ENCODE results near the gene ARHGEF1.

ARHGEF1 gene

DNA sequence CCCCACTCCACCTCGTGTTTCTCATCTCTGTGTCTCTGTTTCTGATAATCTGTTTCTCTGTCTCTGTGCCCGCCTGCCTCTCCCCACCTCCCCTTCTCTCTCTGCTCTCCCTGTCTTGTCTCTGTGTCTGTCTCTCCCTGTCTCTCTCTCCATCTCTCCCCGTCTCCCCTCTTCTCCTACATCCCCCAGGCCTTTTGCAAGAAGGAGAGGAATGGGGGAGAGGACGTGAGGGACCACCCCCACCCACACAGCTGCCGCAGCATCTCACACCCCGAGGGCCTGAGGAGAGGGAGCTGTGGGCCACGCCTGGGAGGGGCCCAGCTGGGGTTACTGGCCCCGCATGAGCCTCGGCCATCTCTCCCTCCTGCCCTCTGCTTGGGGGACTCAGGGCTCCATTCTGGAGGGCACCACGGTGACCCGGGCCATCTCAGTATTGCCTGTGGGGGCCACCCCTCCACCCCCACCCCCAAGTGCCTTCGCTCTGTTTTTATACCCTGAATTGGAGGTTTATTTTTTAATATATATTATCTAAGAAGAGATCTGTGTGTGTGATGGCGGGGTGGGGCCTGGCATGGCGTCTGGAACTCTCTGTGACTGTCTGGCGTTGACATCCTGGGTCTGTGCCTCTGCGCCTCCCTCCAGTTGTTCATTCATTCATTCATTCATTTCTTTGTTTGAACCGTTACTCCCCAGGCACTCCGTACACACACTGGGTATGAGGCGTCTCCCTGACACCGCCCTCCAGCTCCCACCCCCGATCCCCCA, 24.1 kb downstream of the ARHGEF1 start (continued):
- TF ChIP-seq, protein P1, sequence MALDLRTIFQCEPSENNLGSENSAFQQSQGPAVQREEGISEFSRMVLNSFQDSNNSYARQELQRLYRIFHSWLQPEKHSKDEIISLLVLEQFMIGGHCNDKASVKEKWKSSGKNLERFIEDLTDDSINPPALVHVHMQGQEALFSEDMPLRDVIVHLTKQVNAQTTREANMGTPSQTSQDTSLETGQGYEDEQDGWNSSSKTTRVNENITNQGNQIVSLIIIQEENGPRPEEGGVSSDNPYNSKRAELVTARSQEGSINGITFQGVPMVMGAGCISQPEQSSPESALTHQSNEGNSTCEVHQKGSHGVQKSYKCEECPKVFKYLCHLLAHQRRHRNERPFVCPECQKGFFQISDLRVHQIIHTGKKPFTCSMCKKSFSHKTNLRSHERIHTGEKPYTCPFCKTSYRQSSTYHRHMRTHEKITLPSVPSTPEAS (tag by site-specific recombination; IDR thresholded peaks at IDR 0.05), result no peak
- TF ChIP-seq, protein P2, sequence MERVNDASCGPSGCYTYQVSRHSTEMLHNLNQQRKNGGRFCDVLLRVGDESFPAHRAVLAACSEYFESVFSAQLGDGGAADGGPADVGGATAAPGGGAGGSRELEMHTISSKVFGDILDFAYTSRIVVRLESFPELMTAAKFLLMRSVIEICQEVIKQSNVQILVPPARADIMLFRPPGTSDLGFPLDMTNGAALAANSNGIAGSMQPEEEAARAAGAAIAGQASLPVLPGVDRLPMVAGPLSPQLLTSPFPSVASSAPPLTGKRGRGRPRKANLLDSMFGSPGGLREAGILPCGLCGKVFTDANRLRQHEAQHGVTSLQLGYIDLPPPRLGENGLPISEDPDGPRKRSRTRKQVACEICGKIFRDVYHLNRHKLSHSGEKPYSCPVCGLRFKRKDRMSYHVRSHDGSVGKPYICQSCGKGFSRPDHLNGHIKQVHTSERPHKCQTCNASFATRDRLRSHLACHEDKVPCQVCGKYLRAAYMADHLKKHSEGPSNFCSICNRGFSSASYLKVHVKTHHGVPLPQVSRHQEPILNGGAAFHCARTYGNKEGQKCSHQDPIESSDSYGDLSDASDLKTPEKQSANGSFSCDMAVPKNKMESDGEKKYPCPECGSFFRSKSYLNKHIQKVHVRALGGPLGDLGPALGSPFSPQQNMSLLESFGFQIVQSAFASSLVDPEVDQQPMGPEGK (tag by site-specific recombination; IDR thresholded peaks at IDR 0.05), result peak; percentile 56
- TF ChIP-seq ZBTB17 (tag by site-specific recombination; IDR thresholded peaks at IDR 0.05), result peak; percentile 88
- TF ChIP-seq KLF8 (tag by site-specific recombination; IDR thresholded peaks at IDR 0.05), result peak; percentile 54

DNA sequence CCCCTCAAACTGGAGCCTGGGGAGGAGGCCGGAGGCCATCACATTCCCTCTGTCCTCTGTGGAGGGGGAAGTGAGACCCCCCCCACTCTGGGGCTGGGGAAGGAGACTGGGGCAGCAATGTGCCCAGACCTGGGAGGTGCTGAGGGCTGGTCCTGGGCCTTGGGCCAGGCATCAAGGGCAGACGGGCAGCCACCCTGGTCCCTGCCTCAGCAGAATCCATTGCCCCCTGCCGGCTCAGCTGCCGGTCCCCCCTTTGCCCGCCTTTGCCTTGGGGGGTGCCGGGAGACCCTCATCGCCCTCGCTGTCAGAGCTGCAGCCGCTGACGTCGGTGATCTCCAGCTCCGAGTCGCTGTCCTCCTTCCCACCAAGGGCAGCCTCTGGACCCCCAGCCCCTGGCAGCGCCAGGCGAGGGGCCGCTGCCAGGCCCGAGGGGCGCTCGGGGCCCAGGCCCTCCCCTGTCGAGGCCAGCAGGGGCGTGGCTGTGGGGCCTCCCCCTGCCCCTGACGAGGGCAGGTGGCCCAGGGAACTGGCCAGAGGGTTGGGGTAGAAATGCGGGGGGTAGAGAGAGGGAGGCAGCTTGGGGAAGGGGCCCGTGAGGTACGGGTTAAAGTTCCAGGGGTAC, 25.1 kb downstream of the ARHGEF1 start:
- ChIA-PET CTCF (interaction anchor here (0.7 kb wide), 1 partner anchor 26 kb away, joined by 3 read pairs; no protein-coding TSS in a partner anchor), POLR2A (no interaction called here)
- H3K27ac ChIP-seq (ENCODE audit: extremely low read depth, low read depth, low read length), result no peak overlapping the region
- H3K9me3 ChIP-seq (ENCODE audit: control insufficient read depth, insufficient read depth, low read depth, low read length), result no peaks in the 10 kb centered on the region
- H3K4me3 ChIP-seq (ENCODE audit: low read depth, low read length), result no peak overlapping the region
- TF ChIP-seq ZNF560 (tag by site-specific recombination; IDR thresholded peaks at IDR 0.05; ENCODE audit: borderline replicate concordance) (no peak), GLIS2 (tag by site-specific recombination; IDR thresholded peaks at IDR 0.05) (peak; percentile 31; the same call in 1 of the 2 replicates), HOXC10 (CRISPR knock-in tag; IDR thresholded peaks at IDR 0.05) (no peak), ZNF747 (tag by site-specific recombination; IDR thresholded peaks at IDR 0.05) (no peak)
- TF ChIP-seq, protein P3, sequence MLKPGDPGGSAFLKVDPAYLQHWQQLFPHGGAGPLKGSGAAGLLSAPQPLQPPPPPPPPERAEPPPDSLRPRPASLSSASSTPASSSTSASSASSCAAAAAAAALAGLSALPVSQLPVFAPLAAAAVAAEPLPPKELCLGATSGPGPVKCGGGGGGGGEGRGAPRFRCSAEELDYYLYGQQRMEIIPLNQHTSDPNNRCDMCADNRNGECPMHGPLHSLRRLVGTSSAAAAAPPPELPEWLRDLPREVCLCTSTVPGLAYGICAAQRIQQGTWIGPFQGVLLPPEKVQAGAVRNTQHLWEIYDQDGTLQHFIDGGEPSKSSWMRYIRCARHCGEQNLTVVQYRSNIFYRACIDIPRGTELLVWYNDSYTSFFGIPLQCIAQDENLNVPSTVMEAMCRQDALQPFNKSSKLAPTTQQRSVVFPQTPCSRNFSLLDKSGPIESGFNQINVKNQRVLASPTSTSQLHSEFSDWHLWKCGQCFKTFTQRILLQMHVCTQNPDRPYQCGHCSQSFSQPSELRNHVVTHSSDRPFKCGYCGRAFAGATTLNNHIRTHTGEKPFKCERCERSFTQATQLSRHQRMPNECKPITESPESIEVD (tag by site-specific recombination; IDR thresholded peaks at IDR 0.05), result no peak
- H3K4me1 ChIP-seq (ENCODE audit: control insufficient read depth, insufficient read depth, low read length), result no peaks in the 10 kb centered on the region
- peaks cover 11 to 35% of the 10 kb centered on the region in 2 experiments for H3K36me3 ChIP-seq (ENCODE audit: control insufficient read depth in 2 of 2, insufficient read depth in 1 of 2, low read length in 2 of 2)

DNA sequence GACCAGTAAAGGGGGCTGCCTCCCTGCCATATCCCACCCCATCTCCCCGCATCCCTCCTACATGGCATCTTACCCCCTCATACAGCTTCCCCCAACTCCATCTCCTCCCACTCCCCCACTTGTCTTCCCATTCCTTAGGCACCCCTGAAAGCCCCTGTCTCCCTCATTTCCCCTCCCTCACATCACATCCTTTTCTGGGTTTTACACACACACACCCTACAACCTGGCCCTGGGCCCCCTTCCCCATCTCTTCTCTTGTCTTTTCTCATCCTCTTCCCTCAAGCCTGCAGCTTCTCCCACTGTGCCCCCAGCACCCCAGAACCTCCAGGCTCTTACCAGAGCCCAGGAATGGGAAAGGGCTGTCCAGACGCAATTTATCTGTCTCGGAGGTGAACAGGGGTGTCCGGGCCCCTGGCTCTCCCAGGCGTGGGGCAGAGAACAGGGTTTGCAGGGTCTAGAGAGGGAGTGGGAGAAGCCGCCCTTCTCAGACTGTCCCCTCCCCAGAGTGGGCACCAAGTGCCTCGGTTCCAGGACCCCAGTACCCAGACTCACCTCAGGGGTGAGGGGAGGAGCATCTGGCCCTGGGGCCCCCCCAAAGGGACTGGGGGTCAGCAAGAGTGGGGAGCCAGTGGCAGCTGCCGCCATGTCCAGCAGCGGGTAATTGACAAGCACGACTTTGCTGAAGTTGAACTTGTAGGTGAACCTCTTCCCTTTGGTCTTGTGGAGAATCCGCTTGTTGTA, 25.9 kb downstream of the ARHGEF1 start:
- H3K36me3 ChIP-seq (ENCODE audit: control insufficient read depth in 2 of 2, insufficient read depth in 1 of 2, low read length in 2 of 2), result peaks cover 10 to 27% of the 10 kb centered on the region in 2 experiments
- no peak overlapping the region for H3K4me3 ChIP-seq (ENCODE audit: low read depth, low read length)
- TF ChIP-seq ZBTB7A (tag by site-specific recombination; IDR thresholded peaks at IDR 0.05; ENCODE audit: low read depth), result 0 out of 2 replicates have a peak, but pooled peaks have one; percentile 52
- no peak for TF ChIP-seq SCRT2 (tag by site-specific recombination; IDR thresholded peaks at IDR 0.05)
- H3K27ac ChIP-seq (ENCODE audit: extremely low read depth, low read depth, low read length), result no peak overlapping the region
- ChIA-PET CTCF (interaction anchor here (0.7 to 1.2 kb wide), 2 partner anchors 25 to 27 kb away, joined by 3 read pairs; no protein-coding TSS in a partner anchor), POLR2A (no interaction called here)
- no peaks in the 10 kb centered on the region for H3K4me1 ChIP-seq (ENCODE audit: control insufficient read depth, insufficient read depth, low read length)
- no peaks in the 10 kb centered on the region for H3K9me3 ChIP-seq (ENCODE audit: control insufficient read depth, insufficient read depth, low read depth, low read length)

DNA sequence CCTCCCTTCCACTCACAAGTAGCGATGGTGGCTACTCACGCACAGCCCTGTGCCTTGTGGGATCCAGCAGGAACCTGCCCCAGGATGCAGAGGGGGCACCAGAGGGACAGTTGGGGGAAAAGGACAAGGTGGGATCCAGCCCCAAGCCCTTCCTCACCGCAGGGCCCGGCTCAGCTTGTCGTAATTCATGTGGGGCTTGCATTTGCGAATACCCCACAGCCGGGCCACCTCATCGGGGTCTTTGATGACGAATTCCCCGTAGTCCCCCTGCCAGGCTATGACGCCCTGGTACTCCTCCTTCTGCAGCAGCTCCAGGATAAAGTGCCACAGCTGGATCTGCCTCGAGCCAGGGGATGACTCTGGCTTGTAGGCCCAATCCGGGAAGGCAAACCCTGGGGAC, 26.7 kb downstream of the ARHGEF1 start:
- Histone ChIP-seq H3K36me3 (ENCODE audit: control insufficient read depth in 2 of 2, insufficient read depth in 1 of 2, low read length in 2 of 2) (peaks cover 10 to 19% of the 10 kb centered on the region in 2 experiments), H3K9me3 (ENCODE audit: control insufficient read depth, insufficient read depth, low read depth, low read length) (no peaks in the 10 kb centered on the region), H3K4me1 (ENCODE audit: control insufficient read depth, insufficient read depth, low read length) (no peaks in the 10 kb centered on the region), H3K27ac (ENCODE audit: extremely low read depth, low read depth, low read length) (no peak overlapping the region), H3K4me3 (ENCODE audit: low read depth, low read length) (no peak overlapping the region)
- CTCF ChIA-PET, result interaction anchor here (1.2 kb wide), 1 partner anchor 26 kb away, joined by 3 read pairs; no protein-coding TSS in a partner anchor
- POLR2A ChIA-PET, result no interaction called here
- TF ChIP-seq ZNF157 (tag by site-specific recombination; IDR thresholded peaks at IDR 0.05) (no peak), ZNF223 (tag by site-specific recombination; IDR thresholded peaks at IDR 0.05) (no peak), SCRT1 (tag by site-specific recombination; IDR thresholded peaks at IDR 0.05; ENCODE audit: borderline replicate concordance) (no peak), ZSCAN30 (tag by site-specific recombination; IDR thresholded peaks at IDR 0.05) (no peak), ZSCAN16 (tag by site-specific recombination; IDR thresholded peaks at IDR 0.05) (no peak)
- TF ChIP-seq, protein P4, sequence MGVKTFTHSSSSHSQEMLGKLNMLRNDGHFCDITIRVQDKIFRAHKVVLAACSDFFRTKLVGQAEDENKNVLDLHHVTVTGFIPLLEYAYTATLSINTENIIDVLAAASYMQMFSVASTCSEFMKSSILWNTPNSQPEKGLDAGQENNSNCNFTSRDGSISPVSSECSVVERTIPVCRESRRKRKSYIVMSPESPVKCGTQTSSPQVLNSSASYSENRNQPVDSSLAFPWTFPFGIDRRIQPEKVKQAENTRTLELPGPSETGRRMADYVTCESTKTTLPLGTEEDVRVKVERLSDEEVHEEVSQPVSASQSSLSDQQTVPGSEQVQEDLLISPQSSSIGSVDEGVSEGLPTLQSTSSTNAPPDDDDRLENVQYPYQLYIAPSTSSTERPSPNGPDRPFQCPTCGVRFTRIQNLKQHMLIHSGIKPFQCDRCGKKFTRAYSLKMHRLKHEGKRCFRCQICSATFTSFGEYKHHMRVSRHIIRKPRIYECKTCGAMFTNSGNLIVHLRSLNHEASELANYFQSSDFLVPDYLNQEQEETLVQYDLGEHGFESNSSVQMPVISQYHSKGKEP (tag by site-specific recombination; IDR thresholded peaks at IDR 0.05), result no peak
- TF ChIP-seq, protein P5, sequence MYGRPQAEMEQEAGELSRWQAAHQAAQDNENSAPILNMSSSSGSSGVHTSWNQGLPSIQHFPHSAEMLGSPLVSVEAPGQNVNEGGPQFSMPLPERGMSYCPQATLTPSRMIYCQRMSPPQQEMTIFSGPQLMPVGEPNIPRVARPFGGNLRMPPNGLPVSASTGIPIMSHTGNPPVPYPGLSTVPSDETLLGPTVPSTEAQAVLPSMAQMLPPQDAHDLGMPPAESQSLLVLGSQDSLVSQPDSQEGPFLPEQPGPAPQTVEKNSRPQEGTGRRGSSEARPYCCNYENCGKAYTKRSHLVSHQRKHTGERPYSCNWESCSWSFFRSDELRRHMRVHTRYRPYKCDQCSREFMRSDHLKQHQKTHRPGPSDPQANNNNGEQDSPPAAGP (tag by site-specific recombination; IDR thresholded peaks at IDR 0.05), result no peak
